T-helper 17 cell (primary cell): Measurements from ENCODE around the gene OR6N2. TPM values are rescaled to one million over a fixed set of nuclear protein-coding genes. Genes with fewer than 3 reads are reported as not detected.
A peak's percentile ranks its signal among the peaks of the same experiment; 100 is the strongest.

Experiments
- ATAC-seq: fragments of 150-1000 bp; cut with Tn5 transposase; 2 replicates; pipeline ENCODE4 v1.10.0; 2021; ENCODE audit warnings: mild to moderate bottlenecking, moderate library complexity
- DNase-seq, 3 donors: peaks; one replicate each; pipeline versions ENCODE4 v3.0.0 to v3.0.0-alpha.2; 2020 to 2021
- H3K9me3 ChIP-seq: one replicate; pipeline ENCODE4 v1.7.0; 2013; ENCODE audit warnings: low read length, mild to moderate bottlenecking; ENCODE audit not compliant: control insufficient read depth, poor library complexity, severe bottlenecking
- H3K27ac Mint-ChIP-seq: one replicate; pipeline ENCODE4 v1.8.0; 2022; ENCODE audit warnings: mild to moderate bottlenecking, moderate library complexity, mixed read lengths
- H3K27me3 Mint-ChIP-seq: one replicate; pipeline ENCODE4 v1.8.0; 2022; ENCODE audit warnings: mixed read lengths
- H3K36me3 Mint-ChIP-seq: one replicate; pipeline ENCODE4 v1.8.0; 2022; ENCODE audit warnings: low read depth, mixed read lengths
- H3K4me1 Mint-ChIP-seq: one replicate; pipeline ENCODE4 v1.8.0; 2022; ENCODE audit warnings: mild to moderate bottlenecking, mixed read lengths
- H3K4me3 Mint-ChIP-seq: one replicate; pipeline ENCODE4 v1.8.0; 2022; ENCODE audit warnings: mild to moderate bottlenecking, moderate library complexity, mixed read lengths
- total RNA-seq, 4 donors: library from RNA in 2 of 4; stranded (reverse) in 2 of 4; gene quantifications; one replicate each; pipeline ENCODE4 v1.2.3 and lab custom pipeline; 2022 to 2026

The OR6N2 gene
- total RNA-seq (not detected), total RNA-seq (lab: John Stamatoyannopoulos, UW) (0 reads per million in 2 donors)

GRCh38 chr1:158781104-158781503 lies at the start of gene OR6N2:
Gene OR6N2 (minus strand): TSS chr1:158781204. CDS start chr1:158777635, 3,569 bp downstream.
- no peak for ATAC-seq
- Mint-ChIP-seq H3K36me3 (peaks cover 4% of the 10 kb centered on the region), H3K4me1 (peaks cover 4% of the 10 kb centered on the region)

GRCh38 chr1:158830074-158830677 lies 49.2 kb upstream of the OR6N2 start:
- H3K4me3 Mint-ChIP-seq: no peak overlapping the region
- no peak overlapping the region for H3K27ac Mint-ChIP-seq
- H3K27me3 Mint-ChIP-seq: no peaks in the 10 kb centered on the region
- H3K36me3 Mint-ChIP-seq: peaks cover 6% of the 10 kb centered on the region
- no peaks in the 10 kb centered on the region for H3K9me3 ChIP-seq
- DNase-seq (no peak), ATAC-seq (no peak)
- H3K4me1 Mint-ChIP-seq: peaks cover 2% of the 10 kb centered on the region

More at GRCh38 chr1:158781104-158781503, at the start of gene OR6N2:
- Mint-ChIP-seq H3K27ac (no peak within 1 kb of the TSS), H3K4me3 (no peak within 1 kb of the TSS), H3K27me3 (peaks cover 17% of the 10 kb centered on the region)
- DNase-seq: no peak
- no peaks in the 10 kb centered on the region for H3K9me3 ChIP-seq

GRCh38 chr1:158821723-158822122 lies 40.7 kb upstream of the OR6N2 start:
- no peak for ATAC-seq
- H3K36me3 Mint-ChIP-seq: no peaks in the 10 kb centered on the region
- H3K4me1 Mint-ChIP-seq: peaks cover 19% of the 10 kb centered on the region
- no peaks in the 10 kb centered on the region for H3K9me3 ChIP-seq
- no peak overlapping the region for H3K27ac Mint-ChIP-seq
- H3K27me3 Mint-ChIP-seq: no peaks in the 10 kb centered on the region
- no peak for DNase-seq
- no peak overlapping the region for H3K4me3 Mint-ChIP-seq

- H3K4me3 Mint-ChIP-seq: peak overlapping the region; percentile 44
- H3K27me3 Mint-ChIP-seq: no peaks in the 10 kb centered on the region
- DNase-seq: no peak
- no peaks in the 10 kb centered on the region for H3K36me3 Mint-ChIP-seq
- peak; percentile 84 for ATAC-seq
- H3K4me1 Mint-ChIP-seq: peaks cover 19% of the 10 kb centered on the region
- H3K27ac Mint-ChIP-seq: peak overlapping the region; percentile 87
- H3K9me3 ChIP-seq: no peaks in the 10 kb centered on the region
Observed at GRCh38 chr1:158819461-158820443, 38.7 kb upstream of the OR6N2 start.

GRCh38 chr1:158818975-158819431 lies 38.0 kb upstream of the OR6N2 start:
- peak; percentile 14 for ATAC-seq
- H3K4me3 Mint-ChIP-seq: peak overlapping the region; percentile 44
- H3K9me3 ChIP-seq: no peaks in the 10 kb centered on the region
- no peak for DNase-seq
- peaks cover 19% of the 10 kb centered on the region for H3K4me1 Mint-ChIP-seq
- H3K27ac Mint-ChIP-seq: peak overlapping the region; percentile 87
- no peaks in the 10 kb centered on the region for H3K27me3 Mint-ChIP-seq
- no peaks in the 10 kb centered on the region for H3K36me3 Mint-ChIP-seq

GRCh38 chr1:158818560-158818959 lies 37.6 kb upstream of the OR6N2 start:
- DNase-seq (no peak), ATAC-seq (no peak)
- Mint-ChIP-seq H3K4me3 (no peak overlapping the region), H3K36me3 (no peaks in the 10 kb centered on the region), H3K27me3 (no peaks in the 10 kb centered on the region), H3K27ac (peak overlapping the region; percentile 87), H3K4me1 (peaks cover 19% of the 10 kb centered on the region)
- H3K9me3 ChIP-seq: no peaks in the 10 kb centered on the region

GRCh38 chr1:158814970-158815369 lies 34.0 kb upstream of the OR6N2 start:
- H3K9me3 ChIP-seq: no peaks in the 10 kb centered on the region
- H3K4me3 Mint-ChIP-seq: no peak overlapping the region
- H3K4me1 Mint-ChIP-seq: peaks cover 22% of the 10 kb centered on the region
- peaks cover 11% of the 10 kb centered on the region for H3K27me3 Mint-ChIP-seq
- no peak for DNase-seq
- no peak for ATAC-seq
- H3K36me3 Mint-ChIP-seq: peaks cover 4% of the 10 kb centered on the region
- H3K27ac Mint-ChIP-seq: no peak overlapping the region

- peaks cover 4% of the 10 kb centered on the region for H3K36me3 Mint-ChIP-seq
- H3K9me3 ChIP-seq: no peaks in the 10 kb centered on the region
- H3K4me3 Mint-ChIP-seq: no peak overlapping the region
- no peak for DNase-seq
- no peak overlapping the region for H3K27ac Mint-ChIP-seq
- ATAC-seq: no peak
- peaks cover 5% of the 10 kb centered on the region for H3K4me1 Mint-ChIP-seq
- H3K27me3 Mint-ChIP-seq: peaks cover 16% of the 10 kb centered on the region
Observed at GRCh38 chr1:158813164-158813563, 32.2 kb upstream of the OR6N2 start.

- DNase-seq (no peak), ATAC-seq (no peak)
- Mint-ChIP-seq H3K27me3 (peaks cover 16% of the 10 kb centered on the region), H3K36me3 (peaks cover 4% of the 10 kb centered on the region), H3K4me3 (no peak overlapping the region), H3K27ac (no peak overlapping the region), H3K4me1 (peaks cover 2% of the 10 kb centered on the region)
- H3K9me3 ChIP-seq: no peaks in the 10 kb centered on the region
Observed at GRCh38 chr1:158812336-158812735, 31.3 kb upstream of the OR6N2 start.

GRCh38 chr1:158810311-158810710 lies 29.3 kb upstream of the OR6N2 start:
- peaks cover 6% of the 10 kb centered on the region for H3K36me3 Mint-ChIP-seq
- no peak for ATAC-seq
- no peak for DNase-seq
- H3K4me3 Mint-ChIP-seq: no peak overlapping the region
- H3K27me3 Mint-ChIP-seq: peaks cover 21% of the 10 kb centered on the region
- H3K4me1 Mint-ChIP-seq: peaks cover 2% of the 10 kb centered on the region
- no peaks in the 10 kb centered on the region for H3K9me3 ChIP-seq
- H3K27ac Mint-ChIP-seq: no peak overlapping the region

- no peak for DNase-seq
- Mint-ChIP-seq H3K4me1 (peaks cover 2% of the 10 kb centered on the region), H3K27me3 (peaks cover 21% of the 10 kb centered on the region), H3K36me3 (peaks cover 6% of the 10 kb centered on the region), H3K4me3 (no peak overlapping the region), H3K27ac (no peak overlapping the region)
- no peak for ATAC-seq
- no peaks in the 10 kb centered on the region for H3K9me3 ChIP-seq
Observed at GRCh38 chr1:158809862-158810261, 28.9 kb upstream of the OR6N2 start.

- Mint-ChIP-seq H3K27ac (no peak overlapping the region), H3K4me3 (no peak overlapping the region), H3K27me3 (peaks cover 21% of the 10 kb centered on the region), H3K36me3 (peaks cover 6% of the 10 kb centered on the region), H3K4me1 (peaks cover 2% of the 10 kb centered on the region)
- ATAC-seq (no peak), DNase-seq (no peak)
- H3K9me3 ChIP-seq: no peaks in the 10 kb centered on the region
Observed at GRCh38 chr1:158809256-158809655, 28.3 kb upstream of the OR6N2 start.

- no peak overlapping the region for H3K4me3 Mint-ChIP-seq
- H3K4me1 Mint-ChIP-seq: peaks cover 5% of the 10 kb centered on the region
- no peak overlapping the region for H3K27ac Mint-ChIP-seq
- ATAC-seq: no peak
- no peak for DNase-seq
- peaks cover 40% of the 10 kb centered on the region for H3K27me3 Mint-ChIP-seq
- H3K36me3 Mint-ChIP-seq: peaks cover 6% of the 10 kb centered on the region
- no peaks in the 10 kb centered on the region for H3K9me3 ChIP-seq
Observed at GRCh38 chr1:158806916-158807536, 26.0 kb upstream of the OR6N2 start.
